Measurements from ENCODE around the gene TLK2.

GRCh38 chr17:62657690-62658089 lies 179.1 kb downstream of the TLK2 start:
- TF ChIP-seq NRF1 (IDR thresholded peaks at IDR 0.05; ENCODE audit: low read depth, low read length): no peak
- no peak for TF ChIP-seq CTCF (IDR thresholded peaks at IDR 0.05)
- TF ChIP-seq RFX5 (IDR thresholded peaks at IDR 0.05; ENCODE audit: low read length): no peak
- TF ChIP-seq, protein P1, sequence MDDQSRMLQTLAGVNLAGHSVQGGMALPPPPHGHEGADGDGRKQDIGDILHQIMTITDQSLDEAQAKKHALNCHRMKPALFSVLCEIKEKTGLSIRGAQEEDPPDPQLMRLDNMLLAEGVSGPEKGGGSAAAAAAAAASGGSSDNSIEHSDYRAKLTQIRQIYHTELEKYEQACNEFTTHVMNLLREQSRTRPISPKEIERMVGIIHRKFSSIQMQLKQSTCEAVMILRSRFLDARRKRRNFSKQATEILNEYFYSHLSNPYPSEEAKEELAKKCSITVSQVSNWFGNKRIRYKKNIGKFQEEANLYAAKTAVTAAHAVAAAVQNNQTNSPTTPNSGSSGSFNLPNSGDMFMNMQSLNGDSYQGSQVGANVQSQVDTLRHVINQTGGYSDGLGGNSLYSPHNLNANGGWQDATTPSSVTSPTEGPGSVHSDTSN (IDR thresholded peaks at IDR 0.05): no peak
- TF ChIP-seq TAF1 (IDR thresholded peaks at IDR 0.05; ENCODE audit: borderline replicate concordance, low read depth, low read length): no peak
- TF ChIP-seq RAD21 (IDR thresholded peaks at IDR 0.05; ENCODE audit: low read length): no peak
- no peak for TF ChIP-seq RCOR1 (IDR thresholded peaks at IDR 0.05; ENCODE audit: low read length)
- TF ChIP-seq TCF12 (IDR thresholded peaks at IDR 0.05): no peak

Data from SK-N-SH (cell line).